Activated T-cell treated with anti-CD3 and anti-CD28 coated beads, Interleukin-2, amount 50 U/mL, for 4 hours (primary cell): ENCODE measurements around the gene KIF18A. TPM values are rescaled to one million over a fixed set of nuclear protein-coding genes. Genes with fewer than 3 reads are reported as not detected.
"Not testable (repeated sequence)": the region's sequence is repeated elsewhere in the genome, so short reads cannot be mapped to it uniquely, and the experiment has no call there.

Source experiments
- ATAC-seq, 2 donors: fragments of 200-7000 bp; cut with Tn5 transposase; one replicate each; pipeline ENCODE4 v1.10.0; 2021
- DNase-seq: peaks from one replicate; pipeline ENCODE4 v3.0.0-alpha.2; 2020
- H3K27me3 Mint-ChIP-seq: one replicate; pipeline ENCODE4 v1.8.0; 2021; ENCODE audit warnings: low read depth, mixed read lengths
- H3K36me3 Mint-ChIP-seq: one replicate; pipeline ENCODE4 v1.8.0; 2022; ENCODE audit warnings: mixed read lengths; ENCODE audit not compliant: insufficient read depth
- H3K4me1 Mint-ChIP-seq: one replicate; pipeline ENCODE4 v1.8.0; 2021; ENCODE audit warnings: low read depth, mixed read lengths
- H3K4me3 Mint-ChIP-seq: one replicate; pipeline ENCODE4 v1.8.0; 2021; ENCODE audit warnings: mild to moderate bottlenecking, moderate library complexity, mixed read lengths
- H3K9me3 Mint-ChIP-seq: one replicate; pipeline ENCODE4 v1.8.0; 2021; ENCODE audit warnings: mixed read lengths
- total RNA-seq, 3 donors: library from RNA; stranded (reverse); gene quantifications; one replicate each; pipeline ENCODE4 v1.2.1, GENCODE V29; 2021

Gene KIF18A
- 1 to 10 TPM; 2.8 to 4.0 (median 2.9) TPM for total RNA-seq

GRCh38 chr11:28107750-28108618 lies at the start of gene KIF18A, which contains the start of gene METTL15:
Gene KIF18A (minus strand): TSS chr11:28108156. CDS start chr11:28097947, 10,209 bp downstream.
Gene METTL15 (plus strand): TSS chr11:28108388. CDS start chr11:28113335, 4,947 bp downstream.
- ATAC-seq (peak; percentile 97), DNase-seq (peak; percentile 93)
- H3K36me3 Mint-ChIP-seq = peaks cover 2% of the 10 kb centered on the region
- peak within 1 kb of the TSS; percentile 99 for H3K4me3 Mint-ChIP-seq
- H3K9me3 Mint-ChIP-seq = no peaks in the 10 kb centered on the region
- peaks cover 52% of the 10 kb centered on the region for H3K4me1 Mint-ChIP-seq
- H3K27me3 Mint-ChIP-seq = no peaks in the 10 kb centered on the region

GRCh38 chr11:28153586-28153985 lies 45.6 kb upstream of the KIF18A start:
- no peaks in the 10 kb centered on the region for H3K9me3 Mint-ChIP-seq
- H3K4me1 Mint-ChIP-seq = no peaks in the 10 kb centered on the region
- DNase-seq (no peak), ATAC-seq (no peak)
- H3K4me3 Mint-ChIP-seq = no peak overlapping the region
- peaks cover 28% of the 10 kb centered on the region for H3K36me3 Mint-ChIP-seq
- no peaks in the 10 kb centered on the region for H3K27me3 Mint-ChIP-seq

GRCh38 chr11:28152743-28153142 lies 44.8 kb upstream of the KIF18A start:
- peaks cover 20% of the 10 kb centered on the region for H3K36me3 Mint-ChIP-seq
- ATAC-seq (no peak), DNase-seq (no peak)
- H3K9me3 Mint-ChIP-seq = no peaks in the 10 kb centered on the region
- H3K27me3 Mint-ChIP-seq = no peaks in the 10 kb centered on the region
- no peak overlapping the region for H3K4me3 Mint-ChIP-seq
- H3K4me1 Mint-ChIP-seq = no peaks in the 10 kb centered on the region

- Mint-ChIP-seq H3K4me3 (no peak overlapping the region), H3K9me3 (peaks cover under 1% of the 10 kb centered on the region), H3K4me1 (no peaks in the 10 kb centered on the region), H3K27me3 (no peaks in the 10 kb centered on the region), H3K36me3 (peaks cover 11% of the 10 kb centered on the region)
- ATAC-seq (no peak), DNase-seq (no peak)
Measured at GRCh38 chr11:28146123-28146751, 38.3 kb upstream of the KIF18A start.

DNA sequence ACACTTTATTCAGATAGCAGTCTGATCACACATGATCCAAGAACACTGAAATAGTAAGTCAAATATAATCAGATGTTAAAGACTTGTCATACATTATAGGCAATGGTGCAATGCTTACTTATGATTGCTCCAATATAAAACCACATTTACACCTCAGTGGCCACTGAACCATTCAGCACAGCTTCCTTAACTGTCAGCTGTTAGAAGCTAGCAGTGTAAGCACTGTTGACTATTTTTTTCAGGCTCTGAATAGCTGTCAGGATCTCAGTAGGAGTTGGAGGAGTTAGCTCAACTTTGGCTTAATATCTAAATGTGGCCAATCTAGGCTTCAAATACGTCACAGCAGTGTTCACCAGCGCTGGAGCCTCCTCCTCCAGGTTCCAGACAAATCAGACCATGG lies 36.9 kb upstream of the KIF18A start:
- DNase-seq = no peak
- peaks cover 15% of the 10 kb centered on the region for H3K36me3 Mint-ChIP-seq
- no peaks in the 10 kb centered on the region for H3K27me3 Mint-ChIP-seq
- no peak for ATAC-seq
- peaks cover 12% of the 10 kb centered on the region for H3K9me3 Mint-ChIP-seq
- no peak overlapping the region for H3K4me3 Mint-ChIP-seq
- H3K4me1 Mint-ChIP-seq = no peaks in the 10 kb centered on the region

GRCh38 chr11:28142724-28143123 lies 34.8 kb upstream of the KIF18A start:
- H3K9me3 Mint-ChIP-seq = peaks cover 21% of the 10 kb centered on the region
- DNase-seq (no peak), ATAC-seq (no peak)
- H3K4me1 Mint-ChIP-seq = no peaks in the 10 kb centered on the region
- H3K27me3 Mint-ChIP-seq = no peaks in the 10 kb centered on the region
- H3K36me3 Mint-ChIP-seq = peaks cover 20% of the 10 kb centered on the region
- H3K4me3 Mint-ChIP-seq = no peak overlapping the region

- no peaks in the 10 kb centered on the region for H3K4me1 Mint-ChIP-seq
- H3K27me3 Mint-ChIP-seq = no peaks in the 10 kb centered on the region
- peaks cover 31% of the 10 kb centered on the region for H3K9me3 Mint-ChIP-seq
- ATAC-seq = no peak
- H3K4me3 Mint-ChIP-seq = no peak overlapping the region
- peaks cover 31% of the 10 kb centered on the region for H3K36me3 Mint-ChIP-seq
- no peak for DNase-seq
Measured at GRCh38 chr11:28140689-28141455, 32.9 kb upstream of the KIF18A start.

DNA sequence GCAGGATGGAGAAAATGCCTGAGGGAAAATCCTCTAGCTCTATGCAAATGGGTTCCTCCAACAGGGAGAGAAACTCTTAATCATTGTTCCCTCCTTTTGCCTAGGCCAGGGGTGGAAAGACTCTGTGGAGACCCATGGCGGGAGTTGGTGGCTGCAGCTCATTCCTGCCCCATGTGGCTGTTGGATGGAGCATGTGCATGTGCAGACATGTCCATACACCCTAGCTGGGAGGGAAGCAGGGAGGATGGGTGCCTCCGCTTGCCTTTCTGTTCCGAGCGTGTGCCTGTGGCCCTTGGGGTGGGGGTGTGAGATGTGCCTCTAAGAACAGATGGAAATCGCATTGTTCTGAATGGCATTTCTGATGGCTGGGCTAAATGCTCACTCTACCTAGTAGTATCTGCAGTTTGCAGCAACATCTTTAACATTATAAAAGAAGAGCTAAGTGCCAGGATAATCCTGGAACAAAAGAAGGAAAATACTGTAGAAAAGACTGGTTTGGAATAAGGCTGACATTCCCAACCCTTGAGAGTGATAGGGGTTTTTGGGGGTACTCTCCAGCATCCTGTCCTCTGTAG lies 32.0 kb upstream of the KIF18A start:
- H3K4me1 Mint-ChIP-seq = no peaks in the 10 kb centered on the region
- DNase-seq (no peak), ATAC-seq (no peak)
- peaks cover 33% of the 10 kb centered on the region for H3K36me3 Mint-ChIP-seq
- H3K27me3 Mint-ChIP-seq = no peaks in the 10 kb centered on the region
- H3K9me3 Mint-ChIP-seq = peaks cover 37% of the 10 kb centered on the region
- H3K4me3 Mint-ChIP-seq = no peak overlapping the region

- H3K4me1 Mint-ChIP-seq = no peaks in the 10 kb centered on the region
- no peak overlapping the region for H3K4me3 Mint-ChIP-seq
- peaks cover 37% of the 10 kb centered on the region for H3K9me3 Mint-ChIP-seq
- DNase-seq = no peak
- H3K36me3 Mint-ChIP-seq = peaks cover 45% of the 10 kb centered on the region
- H3K27me3 Mint-ChIP-seq = no peaks in the 10 kb centered on the region
- ATAC-seq = no peak
Measured at GRCh38 chr11:28137832-28138231, 29.9 kb upstream of the KIF18A start.

DNA sequence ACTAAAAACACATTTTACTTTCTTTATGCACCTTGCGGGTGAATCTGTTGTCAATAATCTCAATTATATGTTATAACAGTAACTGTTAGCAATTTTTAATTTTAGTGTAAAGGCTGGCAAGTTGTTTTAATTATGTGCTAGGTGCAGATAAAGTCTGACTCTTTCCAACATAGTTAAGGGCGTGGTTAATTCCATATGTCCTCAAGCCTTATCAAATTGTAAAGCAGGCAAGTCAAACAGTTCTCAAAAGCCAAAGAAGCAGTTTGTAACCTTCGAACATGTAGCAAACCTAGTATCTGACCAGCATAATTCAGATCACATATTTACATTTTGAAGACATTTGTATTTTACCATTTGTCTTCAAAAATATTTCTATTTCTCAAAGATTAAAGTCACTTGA lies 29.4 kb upstream of the KIF18A start:
- Mint-ChIP-seq H3K4me1 (no peaks in the 10 kb centered on the region), H3K36me3 (peaks cover 42% of the 10 kb centered on the region), H3K9me3 (peaks cover 37% of the 10 kb centered on the region), H3K27me3 (no peaks in the 10 kb centered on the region), H3K4me3 (no peak overlapping the region)
- ATAC-seq (no peak), DNase-seq (no peak)

DNA sequence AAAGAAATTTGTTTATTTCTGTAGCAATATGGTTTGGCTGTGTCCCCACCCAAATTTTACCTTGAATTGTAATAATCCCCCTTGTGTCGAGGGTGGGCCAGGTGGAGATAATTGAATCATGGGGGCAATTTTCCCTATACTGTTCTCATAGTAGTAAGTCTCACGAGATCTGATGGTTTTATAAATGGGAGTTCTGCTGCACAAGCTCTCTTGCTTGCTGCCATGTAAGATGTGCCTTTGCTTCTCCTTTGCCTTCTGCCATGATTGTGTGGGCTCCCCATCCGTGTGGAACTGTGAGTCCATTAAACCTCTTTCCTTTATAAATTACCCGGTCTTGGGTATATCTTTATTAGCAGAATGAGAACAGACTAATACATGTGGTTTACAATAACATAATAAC lies 28.2 kb upstream of the KIF18A start:
- not testable (repeated sequence) for H3K27me3 Mint-ChIP-seq, H3K4me1 Mint-ChIP-seq, DNase-seq, ATAC-seq, H3K4me3 Mint-ChIP-seq
- Mint-ChIP-seq H3K36me3 (peaks cover 39% of the 10 kb centered on the region), H3K9me3 (peaks cover 36% of the 10 kb centered on the region)

GRCh38 chr11:28133146-28133545 lies 25.2 kb upstream of the KIF18A start:
- ATAC-seq = no peak
- Mint-ChIP-seq H3K36me3 (peaks cover 33% of the 10 kb centered on the region), H3K27me3 (no peaks in the 10 kb centered on the region), H3K9me3 (peaks cover 16% of the 10 kb centered on the region), H3K4me3 (no peak overlapping the region), H3K4me1 (no peaks in the 10 kb centered on the region)
- no peak for DNase-seq

GRCh38 chr11:28132548-28132947 lies 24.6 kb upstream of the KIF18A start:
- H3K4me3 Mint-ChIP-seq = no peak overlapping the region
- no peak for DNase-seq
- H3K9me3 Mint-ChIP-seq = peaks cover 16% of the 10 kb centered on the region
- ATAC-seq = no peak
- peaks cover 33% of the 10 kb centered on the region for H3K36me3 Mint-ChIP-seq
- H3K27me3 Mint-ChIP-seq = no peaks in the 10 kb centered on the region
- H3K4me1 Mint-ChIP-seq = no peaks in the 10 kb centered on the region

GRCh38 chr11:28123151-28123581 lies 15.2 kb upstream of the KIF18A start:
- no peak for ATAC-seq
- peaks cover 17% of the 10 kb centered on the region for H3K36me3 Mint-ChIP-seq
- H3K4me3 Mint-ChIP-seq = no peak overlapping the region
- H3K4me1 Mint-ChIP-seq = peaks cover 2% of the 10 kb centered on the region
- no peaks in the 10 kb centered on the region for H3K9me3 Mint-ChIP-seq
- H3K27me3 Mint-ChIP-seq = no peaks in the 10 kb centered on the region
- no peak for DNase-seq
